Measurements from ENCODE around the gene KDM4F.

Gene KDM4F

DNA sequence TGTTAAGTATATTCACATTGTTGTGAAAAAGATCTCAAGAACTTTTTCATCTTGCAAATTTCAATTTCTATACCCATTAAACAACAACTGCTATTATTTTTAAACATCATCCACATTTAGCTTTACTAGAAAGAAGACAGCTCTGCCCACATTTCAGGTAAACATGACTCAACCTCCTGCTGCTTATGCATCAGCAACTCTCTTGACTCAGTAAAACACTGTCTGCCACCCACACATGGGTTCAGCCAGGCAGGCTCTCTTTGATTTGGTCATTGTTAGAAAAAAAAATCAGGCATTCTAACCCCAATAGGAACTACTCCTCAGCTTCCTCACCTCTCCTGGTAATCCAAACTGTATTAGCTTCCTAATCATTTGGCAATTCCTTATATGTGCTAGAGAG is 35.3 kb downstream of the KDM4F start:
- DNase-seq (ENCODE audit: low read depth) = no peak
- H3K4me3 ChIP-seq (replicated peaks; ENCODE audit: low read depth, low read length) = no peak overlapping the region
- no peak for TF ChIP-seq CTCF (IDR thresholded peaks at IDR 0.05; ENCODE audit: low read length, missing control alignments)

DNA sequence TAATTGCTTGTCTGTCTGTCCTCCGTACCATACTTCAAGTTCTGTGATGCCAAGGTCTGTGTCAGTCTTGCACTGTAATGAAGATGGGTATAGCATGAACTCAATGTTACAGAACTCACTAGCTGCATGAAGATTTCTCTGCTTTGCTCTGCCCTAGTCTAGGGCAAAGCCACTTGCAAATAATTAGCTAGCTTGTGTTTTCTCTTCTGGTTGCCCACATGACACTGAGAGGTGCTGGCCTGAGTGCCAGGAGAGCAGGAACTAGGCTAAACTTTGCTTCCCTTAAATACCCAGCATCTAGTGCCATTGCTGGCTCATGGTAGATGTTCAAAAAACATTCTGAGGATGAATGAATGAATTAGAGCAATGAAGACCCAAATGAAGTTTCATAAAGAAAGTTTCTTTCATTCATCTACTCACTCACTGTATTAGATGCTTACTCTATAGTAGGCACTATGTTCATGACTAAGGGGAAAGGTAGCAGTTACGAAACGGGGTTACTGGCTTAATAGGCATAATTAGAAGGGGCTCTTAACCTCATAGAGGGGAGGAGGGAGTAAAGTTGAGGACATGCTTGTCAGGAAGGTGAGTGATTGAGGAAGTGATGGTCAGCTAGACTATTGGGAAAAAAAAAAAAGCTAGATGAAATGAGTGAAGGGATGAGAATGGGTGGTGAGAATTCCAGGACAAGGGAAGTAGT is 36.0 kb downstream of the KDM4F start:
- no peak for TF ChIP-seq CTCF (IDR thresholded peaks at IDR 0.05; ENCODE audit: low read length, missing control alignments)
- no peak overlapping the region for H3K4me3 ChIP-seq (replicated peaks; ENCODE audit: low read depth, low read length)
- no peak for DNase-seq (ENCODE audit: low read depth)

GRCh38 chr11:95086151-95086550 is 36.9 kb downstream of the KDM4F start:
- DNase-seq (ENCODE audit: low read depth) = no peak
- no peak for TF ChIP-seq CTCF (IDR thresholded peaks at IDR 0.05; ENCODE audit: low read length, missing control alignments)
- no peak overlapping the region for H3K4me3 ChIP-seq (replicated peaks; ENCODE audit: low read depth, low read length)

DNA sequence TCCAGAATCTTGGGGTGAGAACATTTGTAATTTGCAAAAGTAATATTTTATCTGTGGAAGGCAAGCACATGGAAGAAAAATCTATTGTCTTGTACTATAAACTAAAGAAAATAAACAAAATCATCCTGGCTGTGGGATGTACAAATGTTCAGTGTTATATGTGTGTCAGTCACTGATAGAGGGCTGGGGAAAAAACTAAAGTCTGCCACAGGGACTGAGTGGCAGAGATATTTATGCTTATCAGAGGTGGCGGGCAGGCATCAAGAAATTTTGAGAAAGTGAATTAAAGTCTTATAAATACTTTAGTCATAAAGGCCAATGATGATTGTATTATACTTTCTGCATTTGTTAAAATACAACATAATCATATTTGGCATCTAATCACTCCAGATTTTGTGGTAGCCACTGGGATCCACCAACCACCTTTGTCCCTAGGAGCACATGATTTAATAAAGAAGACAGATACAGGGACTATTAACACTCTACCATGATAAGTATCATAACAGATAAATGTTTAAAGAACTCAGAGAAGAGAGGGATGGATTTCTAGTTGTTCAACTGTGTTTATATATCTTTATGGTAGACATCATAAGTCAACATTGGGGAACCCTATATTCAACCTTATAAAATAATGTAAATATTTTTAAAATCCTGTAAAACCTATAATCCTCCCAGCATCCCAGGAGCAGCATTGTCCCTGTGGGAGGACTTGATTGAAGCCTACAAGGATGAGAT is 37.8 kb downstream of the KDM4F start:
- DNase-seq (ENCODE audit: low read depth) = no peak
- TF ChIP-seq CTCF (IDR thresholded peaks at IDR 0.05; ENCODE audit: low read length, missing control alignments) = no peak
- no peak overlapping the region for H3K4me3 ChIP-seq (replicated peaks; ENCODE audit: low read depth, low read length)

DNA sequence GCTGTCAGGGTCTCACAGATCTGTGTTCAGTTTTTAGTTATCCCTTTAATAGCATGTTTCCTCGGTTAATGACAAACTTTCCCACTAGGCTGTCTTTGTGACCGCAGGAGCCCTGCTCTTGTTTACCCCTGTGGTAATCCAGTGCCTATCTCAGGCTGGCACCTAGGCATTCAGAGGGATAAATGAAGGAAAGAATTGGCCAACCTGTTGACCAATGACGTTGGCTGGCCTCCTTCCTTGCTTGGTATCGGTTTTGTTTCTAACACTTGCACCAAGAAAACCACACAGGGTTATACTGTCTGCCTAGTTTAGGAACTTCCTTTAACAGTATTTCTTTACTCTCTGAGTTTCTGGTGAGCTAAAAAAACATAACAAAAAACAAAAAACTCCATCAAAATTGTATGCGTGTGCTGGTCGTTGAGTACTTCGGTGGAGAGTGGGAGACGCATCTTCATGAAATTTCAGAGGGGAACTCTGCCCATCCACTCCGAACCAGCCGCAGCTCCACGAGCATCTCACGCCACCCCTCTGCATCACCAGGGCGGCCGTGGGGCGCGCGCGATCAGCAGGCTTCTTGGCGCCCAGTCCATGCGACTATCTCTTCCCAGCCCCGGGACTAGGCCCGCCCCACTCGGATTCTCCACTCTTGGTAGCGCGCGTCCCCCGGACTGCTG is 39.9 kb downstream of the KDM4F start:
- H3K4me3 ChIP-seq (replicated peaks; ENCODE audit: low read depth, low read length) = peak overlapping the region; percentile 71
- no peak for DNase-seq (ENCODE audit: low read depth)
- no peak for TF ChIP-seq CTCF (IDR thresholded peaks at IDR 0.05; ENCODE audit: low read length, missing control alignments)

GRCh38 chr11:95089620-95090542 is 40.7 kb downstream of the KDM4F start, which contains the start of gene ENDOD1:
Gene ENDOD1 (plus strand): TSS chr11:95089846. CDS start chr11:95089928, 82 bp downstream.
- TF ChIP-seq CTCF (IDR thresholded peaks at IDR 0.05; ENCODE audit: low read length, missing control alignments) = no peak
- DNase-seq (ENCODE audit: low read depth) = peak; percentile 84

More at GRCh38 chr11:95089620-95090542, 40.7 kb downstream of the KDM4F start, which contains the start of gene ENDOD1:
- H3K4me3 ChIP-seq (replicated peaks; ENCODE audit: low read depth, low read length) = peak within 1 kb of the TSS; percentile 71

Measured in fibroblast of pulmonary artery (primary cell).